GM10266 (cell line): ENCODE results near the gene NUP50.

Source experiments
- DNase-seq: peaks from one replicate; pipeline ENCODE4 v3.0.0; 2012; ENCODE audit errors: extremely low spot score
- CTCF ChIP-seq: IDR thresholded peaks from 2 replicates; pipeline ENCODE4 v1.5.1; 2012; ENCODE audit warnings: mild to moderate bottlenecking, low read depth; ENCODE audit not compliant: control insufficient read depth, insufficient read depth; ENCODE audit errors: missing control alignments

Gene NUP50

GRCh38 chr22:45200860-45201511 is 37.3 kb downstream of the NUP50 start:
- no peak for DNase-seq
- TF ChIP-seq CTCF = no peak

GRCh38 chr22:45201678-45202332 is 38.1 kb downstream of the NUP50 start:
- TF ChIP-seq CTCF = no peak
- DNase-seq = no peak

- DNase-seq = no peak
- TF ChIP-seq CTCF = no peak
Observed at GRCh38 chr22:45202333-45203149, 38.8 kb downstream of the NUP50 start.

- DNase-seq = no peak
- no peak for TF ChIP-seq CTCF
Observed at GRCh38 chr22:45203150-45203951, 39.6 kb downstream of the NUP50 start.

- DNase-seq = no peak
- TF ChIP-seq CTCF = no peak
Observed at GRCh38 chr22:45204241-45204640, 40.5 kb downstream of the NUP50 start.

- DNase-seq = no peak
- TF ChIP-seq CTCF = no peak
Observed at GRCh38 chr22:45204819-45205218, 41.1 kb downstream of the NUP50 start.
